HepG2 (cell line): Measurements from ENCODE around the gene NYNRIN. TPM values are rescaled to one million over a fixed set of nuclear protein-coding genes. Genes with fewer than 3 reads are reported as not detected.

Experiments used
- ATAC-seq: fragments of 200-7000 bp; cut with Tn5 transposase; 3 replicates; pipeline ENCODE4 v1.9.1; 2020; ENCODE audit warnings: mild to moderate bottlenecking, moderate library complexity
- BruUV-seq: library from RNA; stranded (reverse); fragments of 400-500 nt; replicated peaks from 2 replicates; lab custom pipeline; 2021; lab: Mats Ljungman, UMichigan
- CTCF ChIA-PET: fragments of 300-600 bp; formaldehyde crosslinking; extraction: SDS; loops from one replicate; lab custom pipeline; 2021; ENCODE audit warnings: low total read pairs, inconsistent platforms, low intra/inter-chr PET ratio; lab: Yijun Ruan, JAX
- POLR2A ChIA-PET: fragments of 350-600 bp; sonication (Branson Sonifier 250); formaldehyde crosslinking; loops from one replicate; lab custom pipeline; 2020; ENCODE audit warnings: antibody characterized with exemption, inconsistent platforms; lab: Yijun Ruan, JAX
- DNase-seq: peaks from one replicate; pipeline ENCODE4 v3.0.0-alpha.2; 2015; ENCODE audit warnings: low spot score
- FAIRE-seq: peaks from 3 replicates; lab custom pipeline; 2011; peaks lifted over from hg19 to GRCh38; lab: Jason Lieb, UNC
- H2AFZ ChIP-seq: one replicate; pipeline ENCODE4 v1.6.1; 2011; ENCODE audit warnings: low read length, inconsistent platforms
- H3K27ac ChIP-seq: fragments of 300-600 bp; 3 replicates; pipeline ENCODE4 v1.8.0; 2011; ENCODE audit warnings: mixed run types, mild to moderate bottlenecking, mixed read lengths, low read length, inconsistent platforms; ENCODE audit not compliant: insufficient read depth; ENCODE audit errors: extremely low read length
- H3K27me3 ChIP-seq, 2 experiments: fragments of 200-600 bp in 1 of 2; 2 replicates in 1 of 2; 3 replicates in 1 of 2; pipeline versions ENCODE4 v1.6.0 to v1.8.0; 2011; ENCODE audit warnings: low read length in 2 of 2, mild to moderate bottlenecking in 2 of 2, moderate library complexity in 2 of 2, inconsistent platforms in 1 of 2; ENCODE audit not compliant: insufficient read depth in 2 of 2, control insufficient read depth in 1 of 2
- H3K36me3 ChIP-seq, 2 experiments: fragments of 200-600 bp in 1 of 2; replicated peaks in 1 of 2; 2 replicates in 1 of 2; 3 replicates in 1 of 2; pipeline versions ENCODE4 v1.5.1 to v1.8.0; 2011; ENCODE audit warnings: low read length in 2 of 2, inconsistent platforms in 1 of 2; ENCODE audit not compliant: insufficient read depth in 2 of 2, control insufficient read depth in 1 of 2
- H3K4me1 ChIP-seq: 2 replicates; pipeline ENCODE4 v1.5.1; 2012; ENCODE audit warnings: low read length, inconsistent platforms; ENCODE audit not compliant: insufficient read depth
- H3K4me2 ChIP-seq: 2 replicates; pipeline ENCODE4 v1.6.0; 2011; ENCODE audit warnings: low read depth, low read length, inconsistent platforms
- H3K4me3 ChIP-seq, 3 experiments: fragments of 200-600 bp in 1 of 3; sonication (generic), shearing (Covaris generic) in 1 of 3; replicated peaks in 1 of 3; 2 replicates each; pipeline ENCODE4 v1.5.1; 2011 to 2016; ENCODE audit warnings: low read length in 3 of 3, inconsistent platforms in 2 of 3, low read depth in 2 of 3, mild to moderate bottlenecking in 2 of 3, control low read depth in 1 of 3, mixed read lengths in 1 of 3; ENCODE audit not compliant: insufficient read depth in 1 of 3
- H3K79me2 ChIP-seq: one replicate; pipeline ENCODE4 v1.6.1; 2011; ENCODE audit warnings: low read length, inconsistent platforms; ENCODE audit not compliant: insufficient read depth
- H3K9ac ChIP-seq: 2 replicates; pipeline ENCODE4 v1.6.0; 2011; ENCODE audit warnings: mild to moderate bottlenecking, low read depth, low read length, inconsistent platforms; ENCODE audit not compliant: insufficient read depth
- H3K9me3 ChIP-seq: 2 replicates; pipeline ENCODE4 v1.5.1; 2012; ENCODE audit warnings: mild to moderate bottlenecking, low read length
- H4K20me1 ChIP-seq: 2 replicates; pipeline ENCODE4 v1.6.0; 2011; ENCODE audit warnings: inconsistent platforms, mild to moderate bottlenecking, low read length, moderate library complexity; ENCODE audit not compliant: insufficient read depth
- AHDC1 ChIP-seq: sonication (generic); formaldehyde crosslinking; IDR thresholded peaks from 2 replicates; pipeline ENCODE4 v1.5.1; 2020; ENCODE audit warnings: mild to moderate bottlenecking, missing genetic modification reagents, borderline replicate concordance
- ATRX ChIP-seq: sonication (generic); formaldehyde crosslinking; IDR thresholded peaks from 2 replicates; pipeline ENCODE4 v1.4.0; 2020; ENCODE audit warnings: missing genetic modification reagents, borderline replicate concordance
- EP300 ChIP-seq, 3 experiments: sonication (generic) in 1 of 3; formaldehyde crosslinking in 1 of 3; IDR thresholded peaks; 2 replicates each; pipeline versions ENCODE4 v1.5.1 to v1.6.1; 2011 to 2020; ENCODE audit warnings: low read depth in 2 of 3, low read length in 2 of 3, borderline replicate concordance in 1 of 3, improper control_type of control experiment in 1 of 3, mild to moderate bottlenecking in 1 of 3, missing genetic modification reagents in 1 of 3, moderate library complexity in 1 of 3
- NFE2 ChIP-seq: sonication (generic); formaldehyde crosslinking; IDR thresholded peaks from 2 replicates; pipeline ENCODE4 v1.4.0; 2020; ENCODE audit warnings: missing genetic modification reagents
- ZNF143 ChIP-seq: sonication (generic); formaldehyde crosslinking; IDR thresholded peaks from 2 replicates; pipeline ENCODE4 v1.4.0; 2020; ENCODE audit warnings: missing genetic modification reagents
- ZNF557 ChIP-seq: sonication (generic); formaldehyde crosslinking; IDR thresholded peaks from 2 replicates; pipeline ENCODE4 v1.4.0; 2020; ENCODE audit warnings: missing genetic modification reagents
- ZNF747 ChIP-seq: sonication (generic); formaldehyde crosslinking; IDR thresholded peaks from 2 replicates; pipeline ENCODE4 v1.8.1; 2023; ENCODE audit warnings: missing genetic modification reagents, mild to moderate bottlenecking, borderline replicate concordance
- WGBS: methylation state at CpG from one replicate; pipeline ENCODE4 v1.1.6; 2017; ENCODE audit warnings: low lambda C conversion rate; 5-methylcytosine and 5-hydroxymethylcytosine counted together
- in situ Hi-C: cut with HindIII; loops from 2 replicates; pipeline ENCODE4 v1.10.0; 2017; ENCODE audit warnings: low pct_unique_long_range_greater_than_20kb; ENCODE audit not compliant: extremely low pct_ligation_motif_present
- intact Hi-C: fragments of 100-400 bp; cut with micrococcal nuclease; formaldehyde crosslinking; loops from one replicate; pipeline ENCODE4 v1.10.0; 2022; ENCODE audit not compliant: unreplicated experiment
- polyA plus RNA-seq, 8 experiments: library from polyadenylated mRNA; depleted of rRNA in 3 of 8; stranded (reverse) in 7 of 8; unstranded in 1 of 8; fragments of >200 nt; fragmentation: Illumina TruSeq in 4 of 8; extraction: Trizol in 4 of 8; gene quantifications; 2 replicates each; pipeline versions ENCODE4 v1.2.1 to v1.2.3, GENCODE V29; 2011 to 2016; ENCODE audit warnings: low read depth in 4 of 8, missing spikeins in 1 of 8, mixed read lengths in 1 of 8; ENCODE audit not compliant: insufficient read depth in 1 of 8
- total RNA-seq, 5 experiments: library from RNA; depleted of rRNA; stranded (reverse); fragments of >200 nt; fragmentation: Illumina TruSeq; extraction: Trizol; gene quantifications; 2 replicates each; pipeline ENCODE4 v1.2.3, GENCODE V29; 2016; ENCODE audit warnings: low read depth in 1 of 5
- TF ChIP-seq, protein P1 (sequence below): sonication (generic); formaldehyde crosslinking; IDR thresholded peaks from 2 replicates; pipeline ENCODE4 v1.8.0; 2022; ENCODE audit warnings: missing genetic modification reagents, mild to moderate bottlenecking, moderate library complexity, borderline replicate concordance
- TF ChIP-seq, protein P2 (sequence below): sonication (generic); formaldehyde crosslinking; IDR thresholded peaks from 2 replicates; pipeline ENCODE4 v1.8.1; 2023; ENCODE audit warnings: mild to moderate bottlenecking, moderate library complexity, missing genetic modification reagents
- TF ChIP-seq, protein P3 (sequence below): sonication (generic); formaldehyde crosslinking; IDR thresholded peaks from 2 replicates; pipeline ENCODE4 v1.8.0; 2022; ENCODE audit warnings: missing genetic modification reagents, mild to moderate bottlenecking, borderline replicate concordance

Gene NYNRIN
- total and polyA plus RNA-seq, 2 of the 13 experiments (the other 11 are each of a cell fraction or from before 2014, with no cell fraction given), result 0.63 to 1.1 TPM

GRCh38 chr14:24430682-24431568, 32.1 kb downstream of the NYNRIN start:
- FAIRE-seq (no peak), DNase-seq (no peak), ATAC-seq (peak; percentile 0; the same call in 2 of the 3 replicates)
- no peaks in the 10 kb centered on the region; a peak in 1 of 5 replicates for H3K27me3 ChIP-seq
- H3K27ac ChIP-seq, result peak overlapping the region; percentile 66
- peaks cover 6% of the 10 kb centered on the region for H3K79me2 ChIP-seq
- H3K36me3 ChIP-seq, result peaks cover 18 to 22% of the 10 kb centered on the region in 2 experiments
- H3K9ac ChIP-seq, result peak overlapping the region; percentile 79
- ChIA-PET CTCF (interaction anchor here (1.1 to 11.8 kb wide), 6 partner anchors 10 to 188 kb away, joined by 3 to 295 read pairs (median 6); partner anchors contain the start of genes ADCY4, CIDEB, NFATC4 and TINF2), POLR2A (interaction anchor here (0.6 to 9.1 kb wide), 58 partner anchors 10 to 1665 kb away, joined by 3 to 242 read pairs (median 7); partner anchors contain the start of genes ACIN1, C14orf119, CHMP4A and CIDEB)
- no peak overlapping the region for H2AFZ ChIP-seq
- WGBS, result 21% methylated on average over 18 of the region's 19 CpGs
- intact Hi-C loops, result loop anchor here (1.0 to 10.0 kb wide), 7 partner anchors 19 to 846 kb away; partner anchors contain the start of genes NYNRIN and TINF2
- no peaks in the 10 kb centered on the region for H3K9me3 ChIP-seq
- peaks cover 16% of the 10 kb centered on the region for H4K20me1 ChIP-seq
- in situ Hi-C loops, result loop anchor here (5.0 to 10.0 kb wide), 3 partner anchors 64 to 186 kb away; partner anchors contain the start of genes NFATC4 and TINF2
- peak overlapping the region; percentile 86 for H3K4me2 ChIP-seq
- H3K4me1 ChIP-seq, result peaks cover 55% of the 10 kb centered on the region
- H3K4me3 ChIP-seq, result peak overlapping the region; percentile 65 to 82 (median 80)
- TSS peak; percentile 48 for BruUV-seq
- TF ChIP-seq ZNF143 (CRISPR knock-in tag), result no peak; the same call in 1 of the 2 replicates
- TF ChIP-seq EP300 (IDR thresholded peaks at IDR 0.05; ENCODE audit: low read depth in 2 of 2, low read length in 2 of 2), result no peak
- no peak; the same call in 1 of the 2 replicates for TF ChIP-seq EP300 (CRISPR knock-in tag; IDR thresholded peaks at IDR 0.05; ENCODE audit: borderline replicate concordance)
- no peak for TF ChIP-seq ATRX (CRISPR knock-in tag)
- TF ChIP-seq, protein P1, sequence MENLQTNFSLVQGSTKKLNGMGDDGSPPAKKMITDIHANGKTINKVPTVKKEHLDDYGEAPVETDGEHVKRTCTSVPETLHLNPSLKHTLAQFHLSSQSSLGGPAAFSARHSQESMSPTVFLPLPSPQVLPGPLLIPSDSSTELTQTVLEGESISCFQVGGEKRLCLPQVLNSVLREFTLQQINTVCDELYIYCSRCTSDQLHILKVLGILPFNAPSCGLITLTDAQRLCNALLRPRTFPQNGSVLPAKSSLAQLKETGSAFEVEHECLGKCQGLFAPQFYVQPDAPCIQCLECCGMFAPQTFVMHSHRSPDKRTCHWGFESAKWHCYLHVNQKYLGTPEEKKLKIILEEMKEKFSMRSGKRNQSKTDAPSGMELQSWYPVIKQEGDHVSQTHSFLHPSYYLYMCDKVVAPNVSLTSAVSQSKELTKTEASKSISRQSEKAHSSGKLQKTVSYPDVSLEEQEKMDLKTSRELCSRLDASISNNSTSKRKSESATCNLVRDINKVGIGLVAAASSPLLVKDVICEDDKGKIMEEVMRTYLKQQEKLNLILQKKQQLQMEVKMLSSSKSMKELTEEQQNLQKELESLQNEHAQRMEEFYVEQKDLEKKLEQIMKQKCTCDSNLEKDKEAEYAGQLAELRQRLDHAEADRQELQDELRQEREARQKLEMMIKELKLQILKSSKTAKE, result peak; percentile 40
- TF ChIP-seq AHDC1 (CRISPR knock-in tag), result no peak
- TF ChIP-seq NFE2, result no peak
- peak; percentile 20; the same call in 1 of the 2 replicates for TF ChIP-seq ZNF747 (CRISPR knock-in tag)
- TF ChIP-seq, protein P2, sequence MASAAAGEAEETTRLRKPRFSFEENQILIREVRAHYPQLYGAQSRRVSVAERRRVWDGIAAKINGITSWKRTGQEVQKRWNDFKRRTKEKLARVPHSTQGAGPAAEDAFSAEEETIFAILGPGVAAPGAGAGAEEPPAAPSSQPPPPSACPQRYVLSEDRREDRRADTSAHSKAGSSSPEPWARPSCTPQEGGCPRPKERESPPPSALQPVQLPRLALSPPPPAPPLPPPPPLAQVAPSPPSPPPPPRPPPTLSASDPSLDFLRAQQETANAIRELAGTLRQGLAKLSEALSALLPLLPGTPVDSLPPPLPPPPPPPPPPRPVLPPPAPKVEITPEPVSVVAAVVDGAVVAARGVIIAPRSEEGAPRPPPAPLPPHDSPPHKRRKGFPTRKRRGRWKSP, result no peak
- 0 out of 2 replicates have a peak, but pooled peaks have one; percentile 8 for TF ChIP-seq ZNF557 (CRISPR knock-in tag)
- TF ChIP-seq, protein P3, sequence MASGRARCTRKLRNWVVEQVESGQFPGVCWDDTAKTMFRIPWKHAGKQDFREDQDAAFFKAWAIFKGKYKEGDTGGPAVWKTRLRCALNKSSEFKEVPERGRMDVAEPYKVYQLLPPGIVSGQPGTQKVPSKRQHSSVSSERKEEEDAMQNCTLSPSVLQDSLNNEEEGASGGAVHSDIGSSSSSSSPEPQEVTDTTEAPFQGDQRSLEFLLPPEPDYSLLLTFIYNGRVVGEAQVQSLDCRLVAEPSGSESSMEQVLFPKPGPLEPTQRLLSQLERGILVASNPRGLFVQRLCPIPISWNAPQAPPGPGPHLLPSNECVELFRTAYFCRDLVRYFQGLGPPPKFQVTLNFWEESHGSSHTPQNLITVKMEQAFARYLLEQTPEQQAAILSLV (CRISPR knock-in tag), result no peak
